ENCODE data around the gene NTRK3.

Gene NTRK3

GRCh38 chr15:87977907-87978306, 278.6 kb downstream of the NTRK3 start:
- Histone ChIP-seq H4K20me1 (ENCODE audit: insufficient read depth, low read length) (no peaks in the 10 kb centered on the region), H3K27ac (ENCODE audit: low read length) (no peak overlapping the region), H3K4me1 (ENCODE audit: insufficient read depth, low read length) (no peaks in the 10 kb centered on the region), H3K9ac (ENCODE audit: low read depth, low read length) (no peak overlapping the region), H3K9me3 (ENCODE audit: insufficient read depth, low read length, severe bottlenecking) (no peaks in the 10 kb centered on the region), H3K4me2 (ENCODE audit: insufficient read depth, low read length) (no peak overlapping the region), H3K4me3 (ENCODE audit: low read depth in 1 of 2, low read length in 2 of 2) (no peak overlapping the region), H3K36me3 (ENCODE audit: insufficient read depth, low read length) (no peaks in the 10 kb centered on the region), H3K27me3 (ENCODE audit: insufficient read depth, low read length, poor library complexity) (no peaks in the 10 kb centered on the region), H3K79me2 (ENCODE audit: insufficient read depth, low read length) (no peaks in the 10 kb centered on the region), H2AFZ (ENCODE audit: low read depth, low read length) (no peak overlapping the region)
- DNase-seq = no peak
- TF ChIP-seq EZH2 (IDR thresholded peaks at IDR 0.05; ENCODE audit: borderline replicate concordance, low read depth, low read length, severe bottlenecking) (no peak), CTCF (IDR thresholded peaks at IDR 0.05; ENCODE audit: borderline replicate concordance, extremely low read depth, low read length, poor library complexity, severe bottlenecking) (no peak)
- no peak for ATAC-seq (ENCODE audit: insufficient read depth, low read depth)

GRCh38 chr15:87976552-87976951, 280.0 kb downstream of the NTRK3 start:
- Histone ChIP-seq H3K27me3 (ENCODE audit: insufficient read depth, low read length, poor library complexity) (no peaks in the 10 kb centered on the region), H3K4me1 (ENCODE audit: insufficient read depth, low read length) (no peaks in the 10 kb centered on the region)
- no peak for ATAC-seq (ENCODE audit: insufficient read depth, low read depth)

GRCh38 chr15:87973501-87974215, 282.9 kb downstream of the NTRK3 start:
- no peaks in the 10 kb centered on the region for H4K20me1 ChIP-seq (ENCODE audit: insufficient read depth, low read length)
- H3K79me2 ChIP-seq (ENCODE audit: insufficient read depth, low read length) = no peaks in the 10 kb centered on the region
- no peak overlapping the region for H3K27ac ChIP-seq (ENCODE audit: low read length)
- no peaks in the 10 kb centered on the region for H3K36me3 ChIP-seq (ENCODE audit: insufficient read depth, low read length)
- no peak overlapping the region for H3K9ac ChIP-seq (ENCODE audit: low read depth, low read length)
- no peak for DNase-seq
- no peaks in the 10 kb centered on the region for H3K4me1 ChIP-seq (ENCODE audit: insufficient read depth, low read length)
- TF ChIP-seq CTCF (IDR thresholded peaks at IDR 0.05; ENCODE audit: borderline replicate concordance, extremely low read depth, low read length, poor library complexity, severe bottlenecking) (no peak), EZH2 (IDR thresholded peaks at IDR 0.05; ENCODE audit: borderline replicate concordance, low read depth, low read length, severe bottlenecking) (no peak)
- no peak for ATAC-seq (ENCODE audit: insufficient read depth, low read depth)
- H3K4me2 ChIP-seq (ENCODE audit: insufficient read depth, low read length) = no peak overlapping the region
- no peak overlapping the region for H3K4me3 ChIP-seq (ENCODE audit: low read depth in 1 of 2, low read length in 2 of 2)
- H3K9me3 ChIP-seq (ENCODE audit: insufficient read depth, low read length, severe bottlenecking) = no peaks in the 10 kb centered on the region
- H2AFZ ChIP-seq (ENCODE audit: low read depth, low read length) = no peak overlapping the region
- H3K27me3 ChIP-seq (ENCODE audit: insufficient read depth, low read length, poor library complexity) = no peaks in the 10 kb centered on the region

More at GRCh38 chr15:87976552-87976951, 280.0 kb downstream of the NTRK3 start:
- no peak overlapping the region for H3K4me3 ChIP-seq (ENCODE audit: low read depth in 1 of 2, low read length in 2 of 2)
- H3K36me3 ChIP-seq (ENCODE audit: insufficient read depth, low read length) = no peaks in the 10 kb centered on the region
- H3K9ac ChIP-seq (ENCODE audit: low read depth, low read length) = no peak overlapping the region
- no peaks in the 10 kb centered on the region for H3K79me2 ChIP-seq (ENCODE audit: insufficient read depth, low read length)
- no peak overlapping the region for H2AFZ ChIP-seq (ENCODE audit: low read depth, low read length)
- H4K20me1 ChIP-seq (ENCODE audit: insufficient read depth, low read length) = no peaks in the 10 kb centered on the region
- no peak overlapping the region for H3K4me2 ChIP-seq (ENCODE audit: insufficient read depth, low read length)
- H3K27ac ChIP-seq (ENCODE audit: low read length) = no peak overlapping the region
- H3K9me3 ChIP-seq (ENCODE audit: insufficient read depth, low read length, severe bottlenecking) = no peaks in the 10 kb centered on the region
- DNase-seq = no peak
- TF ChIP-seq EZH2 (IDR thresholded peaks at IDR 0.05; ENCODE audit: borderline replicate concordance, low read depth, low read length, severe bottlenecking) (no peak), CTCF (IDR thresholded peaks at IDR 0.05; ENCODE audit: borderline replicate concordance, extremely low read depth, low read length, poor library complexity, severe bottlenecking) (no peak)
